GM12873 (cell line): ENCODE results near the gene VAPB.

Experiments
- CTCF ChIP-seq: IDR thresholded peaks from 2 replicates; pipeline ENCODE4 v1.5.1; 2012; ENCODE audit warnings: low read depth, mild to moderate bottlenecking, moderate library complexity, low read length, control low read depth; ENCODE audit not compliant: insufficient read depth; ENCODE audit errors: missing control alignments

The VAPB gene, protein sequence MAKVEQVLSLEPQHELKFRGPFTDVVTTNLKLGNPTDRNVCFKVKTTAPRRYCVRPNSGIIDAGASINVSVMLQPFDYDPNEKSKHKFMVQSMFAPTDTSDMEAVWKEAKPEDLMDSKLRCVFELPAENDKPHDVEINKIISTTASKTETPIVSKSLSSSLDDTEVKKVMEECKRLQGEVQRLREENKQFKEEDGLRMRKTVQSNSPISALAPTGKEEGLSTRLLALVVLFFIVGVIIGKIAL

GRCh38 chr20:58388882-58389323 lies at the start of gene VAPB:
VAPB (plus strand) TSS chr20:58389229; CDS start chr20:58389460, 231 bp downstream.
- no peak for TF ChIP-seq CTCF

DNA sequence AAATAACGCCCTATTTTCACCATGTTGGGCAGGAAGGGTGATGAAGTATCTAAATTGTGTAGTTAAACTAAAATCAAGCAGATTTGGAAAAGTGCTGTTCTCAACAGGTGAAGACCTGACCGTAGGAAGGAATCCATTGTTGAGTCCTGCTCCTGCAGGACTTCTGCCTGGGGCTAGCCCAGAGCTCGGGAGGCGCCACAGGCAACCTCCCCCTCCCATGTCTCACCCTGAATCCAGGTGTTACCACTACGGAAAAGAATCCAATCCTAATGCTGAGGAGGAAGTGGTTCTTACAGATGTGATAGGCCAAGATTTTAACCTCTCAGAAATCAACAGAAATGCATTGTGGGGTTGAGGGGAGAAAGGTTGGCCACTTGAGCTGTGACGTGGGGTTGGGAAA lies 49.3 kb upstream of the VAPB start:
- no peak for TF ChIP-seq CTCF

DNA sequence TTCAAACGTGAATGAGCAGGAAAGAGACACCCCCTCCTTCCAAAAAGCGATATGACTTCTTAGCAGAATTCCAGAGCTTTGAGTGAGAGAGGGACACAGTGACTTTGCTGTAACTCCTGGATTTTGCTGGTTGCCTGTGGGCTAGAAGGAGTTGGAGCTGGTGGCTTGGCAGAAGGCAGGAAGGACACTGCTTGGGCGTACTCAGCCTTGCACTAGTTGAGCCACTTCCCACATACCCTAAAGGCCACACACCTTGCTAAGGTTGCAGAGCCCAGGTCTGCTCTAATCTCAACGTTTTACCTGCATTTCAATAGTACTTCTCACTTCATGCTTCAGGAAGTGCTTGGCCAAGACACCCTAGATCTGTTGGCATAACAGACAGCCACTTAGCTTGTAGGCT lies 48.9 kb upstream of the VAPB start:
- no peak for TF ChIP-seq CTCF

DNA sequence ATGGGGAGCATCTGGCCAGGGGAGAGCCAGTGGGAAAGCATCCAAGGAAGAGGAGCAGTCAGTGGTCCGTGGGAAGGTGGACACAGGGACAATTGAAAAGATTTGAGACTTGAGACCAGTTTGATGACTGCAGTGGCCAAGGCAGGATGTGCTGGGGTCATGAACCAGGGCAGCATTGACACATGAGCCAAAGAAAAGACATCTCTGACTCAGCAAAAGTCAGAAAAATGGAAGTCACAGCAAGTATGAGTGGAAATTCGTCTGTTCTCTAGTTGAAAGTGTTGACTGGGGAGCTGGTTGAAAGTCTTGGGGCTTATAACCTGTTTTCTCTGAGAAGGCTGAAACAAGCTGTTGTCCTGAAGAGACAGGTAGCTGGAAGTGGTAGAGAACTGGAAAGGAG lies 48.2 kb upstream of the VAPB start:
- no peak for TF ChIP-seq CTCF

GRCh38 chr20:58342104-58342945 lies 46.7 kb upstream of the VAPB start:
- no peak for TF ChIP-seq CTCF

- TF ChIP-seq CTCF, result no peak
Observed at GRCh38 chr20:58344741-58345140, 44.3 kb upstream of the VAPB start.

DNA sequence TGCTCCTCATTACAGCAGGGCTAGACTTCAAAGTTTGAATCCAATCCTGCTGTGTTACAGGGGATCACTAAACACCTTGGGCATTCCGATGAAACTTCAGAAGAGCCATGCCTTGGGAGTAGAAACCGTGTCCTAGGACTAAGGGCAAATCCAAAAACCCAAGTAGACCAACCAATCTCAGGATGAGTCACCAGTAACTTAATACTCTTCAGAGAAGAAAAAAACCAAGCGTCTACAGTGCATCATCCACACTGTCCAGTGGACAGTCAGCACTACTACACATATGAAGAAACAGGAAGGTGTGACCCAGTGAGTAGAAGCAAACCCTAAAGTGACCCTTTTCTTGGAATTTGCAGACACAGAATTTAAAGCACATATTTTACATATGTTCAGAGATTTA lies 39.5 kb upstream of the VAPB start:
- no peak for TF ChIP-seq CTCF
